HCT116 (cell line): ENCODE results near the gene FOXP2. TPM values are rescaled to one million over a fixed set of nuclear protein-coding genes. Genes with fewer than 3 reads are reported as not detected.

ENCODE experiments used
- ATAC-seq: fragments of 200-7000 bp; cut with Tn5 transposase; 2 replicates; pipeline ENCODE4 v1.9.1; 2020; ENCODE audit warnings: mild to moderate bottlenecking, moderate library complexity
- BruUV-seq: library from RNA; stranded (reverse); fragments of 400-500 nt; replicated peaks from 2 replicates; lab custom pipeline; 2021; lab: Mats Ljungman, UMichigan
- CTCF ChIA-PET: fragments of 300-600 bp; sonication (Branson Sonifier 250); formaldehyde crosslinking; loops from one replicate; lab custom pipeline; 2021; ENCODE audit warnings: antibody characterized with exemption; lab: Charles Lee
- POLR2A ChIA-PET: fragments of 300-600, 350-600 bp; sonication (Branson Sonifier 250); formaldehyde crosslinking; loops from one replicate; lab custom pipeline; 2021; ENCODE audit warnings: antibody characterized with exemption; lab: Charles Lee
- RAD21 ChIA-PET, 2 experiments: fragments of 300-600 bp; sonication (Branson Sonifier 250); formaldehyde crosslinking; loops; one replicate each; lab custom pipeline; 2023; ENCODE audit warnings: low total read pairs in 2 of 2; ENCODE audit not compliant: uncharacterized antibody in 2 of 2, unreplicated experiment in 2 of 2, low non-redundant PET in 1 of 2; lab: Charles Lee
- DNase-seq: peaks from one replicate; pipeline ENCODE4 v3.0.0-alpha.2; 2010; ENCODE audit warnings: low read depth, low spot score
- H2AFZ ChIP-seq: fragments of 200-600 bp; shearing (Covaris generic), sonication (generic); 2 replicates; pipeline ENCODE4 v1.6.1; 2017; ENCODE audit warnings: low read depth, mixed run types, mixed read lengths, antibody characterized with exemption, low read length; ENCODE audit not compliant: poor library complexity, severe bottlenecking
- H3K27ac ChIP-seq: 2 replicates; pipeline ENCODE4 v1.5.1; 2012; ENCODE audit warnings: low read depth, low read length
- H3K27me3 ChIP-seq: fragments of 200-600 bp; sonication (generic); 2 replicates; pipeline ENCODE4 v1.6.1; 2016; ENCODE audit warnings: mixed run types, low read length, mixed read lengths; ENCODE audit not compliant: insufficient read depth
- H3K36me3 ChIP-seq, 2 experiments: fragments of 200-500 bp in 1 of 2; fragments of 200-600 bp in 1 of 2; sonication (Bioruptor generic) in 1 of 2; sonication (generic) in 1 of 2; 2 replicates each; pipeline versions ENCODE4 v1.5.1 to v1.6.1; 2014 to 2016; ENCODE audit warnings: low read length in 2 of 2, inconsistent platforms in 1 of 2, mixed read lengths in 1 of 2, mixed run types in 1 of 2; ENCODE audit not compliant: insufficient read depth in 2 of 2, control insufficient read depth in 1 of 2
- H3K4me1 ChIP-seq, 2 experiments: fragments of 200-600 bp in 1 of 2; sonication (generic) in 1 of 2; 2 replicates each; pipeline versions ENCODE4 v1.5.1 to v1.6.1; 2012 to 2017; ENCODE audit warnings: low read length in 2 of 2, inconsistent platforms in 1 of 2, mild to moderate bottlenecking in 1 of 2, mixed read lengths in 1 of 2, mixed run types in 1 of 2, moderate library complexity in 1 of 2; ENCODE audit not compliant: insufficient read depth in 2 of 2, control insufficient read depth in 1 of 2
- H3K4me2 ChIP-seq: fragments of 200-600 bp; sonication (generic); 2 replicates; pipeline ENCODE4 v1.6.1; 2017; ENCODE audit warnings: mixed run types, low read length, mixed read lengths
- H3K4me3 ChIP-seq, 2 experiments: fragments of 200-600 bp in 1 of 2; sonication (generic) in 1 of 2; replicated peaks in 1 of 2; 2 replicates each; pipeline ENCODE4 v1.5.1; 2011 to 2016; ENCODE audit warnings: low read length in 2 of 2, control low read depth in 1 of 2, low read depth in 1 of 2, mild to moderate bottlenecking in 1 of 2, mixed read lengths in 1 of 2, mixed run types in 1 of 2
- H3K79me2 ChIP-seq: fragments of 200-600 bp; sonication (generic); 2 replicates; pipeline ENCODE4 v1.6.1; 2017; ENCODE audit warnings: mild to moderate bottlenecking, mixed run types, low read length, moderate library complexity, mixed read lengths; ENCODE audit not compliant: insufficient read depth
- H3K9ac ChIP-seq: fragments of 200-600 bp; sonication (generic); 2 replicates; pipeline ENCODE4 v1.6.1; 2016; ENCODE audit warnings: low read length, mixed read lengths
- H3K9me2 ChIP-seq: fragments of 200-600 bp; sonication (generic), shearing (Covaris generic); 2 replicates; pipeline ENCODE4 v1.6.1; 2017; ENCODE audit warnings: mixed run types, mild to moderate bottlenecking, moderate library complexity; ENCODE audit not compliant: insufficient read depth
- H3K9me3 ChIP-seq, 2 experiments: fragments of 200-500 bp in 1 of 2; fragments of 200-600 bp in 1 of 2; sonication (Bioruptor generic) in 1 of 2; sonication (generic) in 1 of 2; 2 replicates each; pipeline ENCODE4 v1.6.1; 2014 to 2017; ENCODE audit warnings: low read length in 2 of 2, mixed read lengths in 2 of 2, inconsistent platforms in 1 of 2, low read depth in 1 of 2, mild to moderate bottlenecking in 1 of 2, mixed run types in 1 of 2, moderate library complexity in 1 of 2; ENCODE audit not compliant: control insufficient read depth in 1 of 2, insufficient read depth in 1 of 2
- H4K20me1 ChIP-seq: fragments of 200-600 bp; sonication (generic), shearing (Covaris generic); 2 replicates; pipeline ENCODE4 v1.6.1; 2017; ENCODE audit warnings: mixed run types, mild to moderate bottlenecking, moderate library complexity; ENCODE audit not compliant: insufficient read depth
- ATF3 ChIP-seq: IDR thresholded peaks from 2 replicates; pipeline ENCODE4 v1.6.1; 2012
- CEBPB ChIP-seq: IDR thresholded peaks from 2 replicates; pipeline ENCODE4 v1.6.1; 2012; ENCODE audit warnings: low read depth
- EGR1 ChIP-seq: IDR thresholded peaks from 2 replicates; pipeline ENCODE4 v1.6.1; 2012; ENCODE audit warnings: low read depth
- ELF1 ChIP-seq: IDR thresholded peaks from 2 replicates; pipeline ENCODE4 v1.6.1; 2012; ENCODE audit warnings: low read depth, borderline replicate concordance
- EZH2 ChIP-seq: fragments of 200-600 bp; sonication (generic); IDR thresholded peaks from 2 replicates; pipeline ENCODE4 v1.6.1; 2017; ENCODE audit warnings: antibody characterized with exemption, mixed run types
- MAX ChIP-seq: IDR thresholded peaks from 2 replicates; pipeline ENCODE4 v1.6.1; 2012
- POLR2A ChIP-seq: IDR thresholded peaks from 2 replicates; pipeline ENCODE4 v1.7.0; 2011; ENCODE audit warnings: borderline replicate concordance; ENCODE audit not compliant: insufficient read depth, insufficient read length; ENCODE audit errors: extremely low read depth
- SIN3A ChIP-seq: IDR thresholded peaks from 2 replicates; pipeline ENCODE4 v1.6.1; 2012; ENCODE audit warnings: low read depth
- SP1 ChIP-seq: IDR thresholded peaks from 2 replicates; pipeline ENCODE4 v1.6.1; 2012; ENCODE audit warnings: low read depth
- SRF ChIP-seq: IDR thresholded peaks from 2 replicates; pipeline ENCODE4 v1.6.1; 2012; ENCODE audit warnings: low read depth
- YY1 ChIP-seq: IDR thresholded peaks from 2 replicates; pipeline ENCODE4 v1.6.1; 2011; ENCODE audit warnings: low read length, low read depth, moderate library complexity, mild to moderate bottlenecking; ENCODE audit not compliant: insufficient replicate concordance; ENCODE audit errors: extremely low read depth
- ZFX ChIP-seq: fragments of 450-650 bp; IDR thresholded peaks from 2 replicates; pipeline ENCODE4 v1.6.1; 2017
- ZNF274 ChIP-seq: fragments of 200-500 bp; sonication (Bioruptor generic); IDR thresholded peaks from 2 replicates; pipeline ENCODE4 v1.6.1; 2014; ENCODE audit warnings: mild to moderate bottlenecking, low read depth, low read length, inconsistent platforms
- intact Hi-C: fragments of 100-400 bp; cut with micrococcal nuclease; formaldehyde crosslinking; loops from 2 replicates; pipeline ENCODE4 v1.10.0; 2022
- total RNA-seq: library from RNA; stranded (reverse); gene quantifications from one replicate; pipeline ENCODE4 v1.2.1, GENCODE V29; 2021; ENCODE audit not compliant: unreplicated experiment
- TF ChIP-seq, protein P1 (sequence below): IDR thresholded peaks from 2 replicates; pipeline ENCODE4 v1.6.1; 2012; ENCODE audit warnings: low read depth

Gene FOXP2
- total RNA-seq, 1 experiment from 2014 or later, result 2.5 TPM

DNA sequence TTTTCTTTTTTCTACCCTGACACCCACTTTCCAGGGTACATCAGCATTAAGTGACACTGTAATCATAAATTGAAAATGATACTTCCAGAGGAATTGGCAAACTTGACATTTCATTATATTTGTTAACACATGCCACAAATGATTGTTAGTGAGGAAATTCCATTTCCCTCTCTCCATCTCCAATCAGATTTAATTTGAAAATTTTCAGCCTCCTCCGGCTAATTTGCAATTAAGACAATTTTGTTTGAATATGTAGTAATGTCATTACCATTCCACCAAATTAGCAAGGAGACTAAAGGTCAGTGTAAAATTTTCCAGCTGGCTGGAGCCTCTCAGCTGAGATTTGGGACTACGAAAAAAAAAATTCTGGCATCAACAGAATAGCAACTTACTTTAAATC lies 242.7 kb downstream of the FOXP2 start:
- Histone ChIP-seq H3K4me3 (no peak overlapping the region), H3K9me2 (no peaks in the 10 kb centered on the region), H3K36me3 (no peaks in the 10 kb centered on the region), H4K20me1 (no peaks in the 10 kb centered on the region), H2AFZ (no peak overlapping the region), H3K9me3 (no peaks in the 10 kb centered on the region), H3K9ac (no peak overlapping the region), H3K27me3 (no peaks in the 10 kb centered on the region), H3K4me1 (no peaks in the 10 kb centered on the region), H3K4me2 (no peak overlapping the region), H3K27ac (no peak overlapping the region), H3K79me2 (no peaks in the 10 kb centered on the region)
- DNase-seq (no peak), ATAC-seq (no peak)
- ChIA-PET CTCF (no interaction called here), POLR2A (no interaction called here), RAD21 (no interaction called here)
- intact Hi-C loops, result no loop called here
- BruUV-seq, result no TSS peak
- TF ChIP-seq SRF (no peak), ATF3 (no peak), SP1 (no peak), EGR1 (no peak), ZNF274 (no peak), EZH2 (no peak), ELF1 (no peak), SIN3A (no peak), YY1 (no peak), POLR2A (no peak)

GRCh38 chr7:114658216-114658615 lies 243.6 kb downstream of the FOXP2 start:
- intact Hi-C loops, result no loop called here
- BruUV-seq, result no TSS peak
- ATAC-seq (no peak), DNase-seq (no peak)
- RAD21 ChIA-PET, result no interaction called here
- Histone ChIP-seq H3K4me1 (no peaks in the 10 kb centered on the region), H3K79me2 (no peaks in the 10 kb centered on the region), H3K36me3 (no peaks in the 10 kb centered on the region), H3K27me3 (no peaks in the 10 kb centered on the region), H2AFZ (no peak overlapping the region), H3K9me3 (no peaks in the 10 kb centered on the region), H3K4me3 (no peak overlapping the region), H3K9me2 (no peaks in the 10 kb centered on the region), H3K4me2 (no peak overlapping the region), H4K20me1 (no peaks in the 10 kb centered on the region), H3K9ac (no peak overlapping the region), H3K27ac (no peak overlapping the region)
- CTCF ChIA-PET, result no interaction called here
- POLR2A ChIA-PET, result no interaction called here
- TF ChIP-seq CEBPB, result no peak
- no peak for TF ChIP-seq MAX
- TF ChIP-seq ZFX, result no peak
- TF ChIP-seq EGR1, result no peak
- TF ChIP-seq, protein P1, sequence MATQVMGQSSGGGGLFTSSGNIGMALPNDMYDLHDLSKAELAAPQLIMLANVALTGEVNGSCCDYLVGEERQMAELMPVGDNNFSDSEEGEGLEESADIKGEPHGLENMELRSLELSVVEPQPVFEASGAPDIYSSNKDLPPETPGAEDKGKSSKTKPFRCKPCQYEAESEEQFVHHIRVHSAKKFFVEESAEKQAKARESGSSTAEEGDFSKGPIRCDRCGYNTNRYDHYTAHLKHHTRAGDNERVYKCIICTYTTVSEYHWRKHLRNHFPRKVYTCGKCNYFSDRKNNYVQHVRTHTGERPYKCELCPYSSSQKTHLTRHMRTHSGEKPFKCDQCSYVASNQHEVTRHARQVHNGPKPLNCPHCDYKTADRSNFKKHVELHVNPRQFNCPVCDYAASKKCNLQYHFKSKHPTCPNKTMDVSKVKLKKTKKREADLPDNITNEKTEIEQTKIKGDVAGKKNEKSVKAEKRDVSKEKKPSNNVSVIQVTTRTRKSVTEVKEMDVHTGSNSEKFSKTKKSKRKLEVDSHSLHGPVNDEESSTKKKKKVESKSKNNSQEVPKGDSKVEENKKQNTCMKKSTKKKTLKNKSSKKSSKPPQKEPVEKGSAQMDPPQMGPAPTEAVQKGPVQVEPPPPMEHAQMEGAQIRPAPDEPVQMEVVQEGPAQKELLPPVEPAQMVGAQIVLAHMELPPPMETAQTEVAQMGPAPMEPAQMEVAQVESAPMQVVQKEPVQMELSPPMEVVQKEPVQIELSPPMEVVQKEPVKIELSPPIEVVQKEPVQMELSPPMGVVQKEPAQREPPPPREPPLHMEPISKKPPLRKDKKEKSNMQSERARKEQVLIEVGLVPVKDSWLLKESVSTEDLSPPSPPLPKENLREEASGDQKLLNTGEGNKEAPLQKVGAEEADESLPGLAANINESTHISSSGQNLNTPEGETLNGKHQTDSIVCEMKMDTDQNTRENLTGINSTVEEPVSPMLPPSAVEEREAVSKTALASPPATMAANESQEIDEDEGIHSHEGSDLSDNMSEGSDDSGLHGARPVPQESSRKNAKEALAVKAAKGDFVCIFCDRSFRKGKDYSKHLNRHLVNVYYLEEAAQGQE, result no peak
- no peak for TF ChIP-seq ELF1
- TF ChIP-seq SP1, result no peak
- no peak for TF ChIP-seq POLR2A
- TF ChIP-seq, all 23 proteins: peak for 0
